CD4-positive, alpha-beta T cell (primary cell): Measurements from ENCODE around the gene TRABD2B. TPM values are rescaled to one million over a fixed set of nuclear protein-coding genes. Genes with fewer than 3 reads are reported as not detected.

Experiments used
- ATAC-seq: fragments of 200-7000 bp; cut with Tn5 transposase; one replicate; pipeline ENCODE4 v1.10.0; 2022; ENCODE audit warnings: mild to moderate bottlenecking; ENCODE audit not compliant: poor library complexity
- CTCF ChIA-PET: fragments of 350-600 bp; sonication (Branson Sonifier 250); formaldehyde crosslinking; loops from one replicate; lab custom pipeline; 2021; ENCODE audit warnings: antibody characterized with exemption, inconsistent platforms; lab: Charles Lee
- POLR2A ChIA-PET: fragments of 350-600 bp; sonication (Branson Sonifier 250); formaldehyde crosslinking; loops from one replicate; lab custom pipeline; 2021; ENCODE audit warnings: antibody characterized with exemption, inconsistent platforms; lab: Charles Lee
- DNase-seq, 14 experiments: peaks; one replicate each; pipeline ENCODE4 v3.0.0-alpha.2; 2013 to 2020; ENCODE audit warnings: mixed read lengths in 2 of 14
- H3K27ac ChIP-seq, 2 donors: one replicate each; pipeline versions ENCODE4 v1.5.1 to v1.7.0; 2013; ENCODE audit warnings: low read length in 2 of 2, low read depth in 1 of 2, mild to moderate bottlenecking in 1 of 2
- H3K27me3 ChIP-seq, 2 experiments: 1 replicate in 1 of 2; 2 replicates in 1 of 2; pipeline versions ENCODE4 v1.6.1 to v1.7.0; 2013; ENCODE audit warnings: low read length in 2 of 2, control low read depth in 1 of 2, mild to moderate bottlenecking in 1 of 2, moderate library complexity in 1 of 2; ENCODE audit not compliant: insufficient read depth in 2 of 2, control insufficient read depth in 1 of 2
- H3K36me3 ChIP-seq: one replicate; pipeline ENCODE4 v1.6.1; 2013; ENCODE audit warnings: low read length, control low read depth; ENCODE audit not compliant: insufficient read depth
- H3K4me1 ChIP-seq: one replicate; pipeline ENCODE4 v1.6.1; 2013; ENCODE audit warnings: low read length, control low read depth; ENCODE audit not compliant: insufficient read depth
- H3K4me3 ChIP-seq: one replicate; pipeline ENCODE4 v1.5.1; 2013; ENCODE audit warnings: mild to moderate bottlenecking, low read length, moderate library complexity
- H3K9me3 ChIP-seq, 2 experiments: 1 replicate in 1 of 2; 2 replicates in 1 of 2; pipeline versions ENCODE4 v1.6.1 to v1.7.0; 2013; ENCODE audit warnings: low read length in 2 of 2, mild to moderate bottlenecking in 2 of 2, control low read depth in 1 of 2, moderate library complexity in 1 of 2; ENCODE audit not compliant: control insufficient read depth in 1 of 2, insufficient read depth in 1 of 2
- H3K27ac Mint-ChIP-seq: one replicate; pipeline ENCODE4 v1.8.0; 2020; ENCODE audit warnings: mixed read lengths
- H3K27me3 Mint-ChIP-seq: one replicate; pipeline ENCODE4 v1.8.0; 2021; ENCODE audit warnings: mixed read lengths
- H3K36me3 Mint-ChIP-seq: one replicate; pipeline ENCODE4 v1.8.0; 2021; ENCODE audit warnings: low read depth, mixed read lengths
- H3K4me1 Mint-ChIP-seq: one replicate; pipeline ENCODE4 v1.8.0; 2021; ENCODE audit warnings: low read depth, mixed read lengths
- H3K4me3 Mint-ChIP-seq: one replicate; pipeline ENCODE4 v1.8.0; 2020; ENCODE audit warnings: mild to moderate bottlenecking, mixed read lengths
- H3K9me3 Mint-ChIP-seq: one replicate; pipeline ENCODE4 v1.8.0; 2020; ENCODE audit warnings: mixed read lengths
- CTCF ChIP-seq: fragments of 200-600 bp; IDR thresholded peaks from one replicate; pipeline ENCODE4 v1.8.0; 2022; ENCODE audit warnings: antibody characterized with exemption, mild to moderate bottlenecking
- intact Hi-C, 2 experiments: fragments of 100-400 bp; cut with DNase I in 1 of 2; cut with micrococcal nuclease in 1 of 2; formaldehyde crosslinking; loops; one replicate each; pipeline versions ENCODE4 v1.15.1 to v1.9.0; 2023 to 2025; cut with DNase I, micrococcal nuclease
- total RNA-seq, 174 experiments: library from RNA in 2 of 174; stranded (reverse) in 2 of 174; gene quantifications; one replicate each; pipeline ENCODE4 v1.2.3 and lab custom pipeline; 2021 to 2026

Gene TRABD2B
- total RNA-seq, 2 experiments from 2014 or later = not detected

GRCh38 chr1:48022306-48022705, 25.1 kb upstream of the TRABD2B start:
- intact Hi-C loops = no loop called here
- H3K4me3 ChIP-seq = no peak overlapping the region
- H3K27ac Mint-ChIP-seq = no peak overlapping the region
- H3K4me3 Mint-ChIP-seq = no peak overlapping the region
- H3K9me3 ChIP-seq = peaks cover 0 to 5% of the 10 kb centered on the region in 2 experiments
- H3K9me3 Mint-ChIP-seq = no peaks in the 10 kb centered on the region
- TF ChIP-seq CTCF = no peak
- no peaks in the 10 kb centered on the region for H3K4me1 Mint-ChIP-seq
- ChIA-PET POLR2A (no interaction called here), CTCF (no interaction called here)
- peaks cover 47% of the 10 kb centered on the region for H3K27me3 Mint-ChIP-seq
- no peaks in the 10 kb centered on the region for H3K36me3 ChIP-seq
- DNase-seq = no peak
- peaks cover 0 to 2% of the 10 kb centered on the region in 2 experiments for H3K27me3 ChIP-seq
- ATAC-seq = no peak
- no peak overlapping the region for H3K27ac ChIP-seq
- no peaks in the 10 kb centered on the region for H3K4me1 ChIP-seq
- no peaks in the 10 kb centered on the region for H3K36me3 Mint-ChIP-seq

GRCh38 chr1:48021792-48022191, 24.6 kb upstream of the TRABD2B start:
- intact Hi-C loops = no loop called here
- Mint-ChIP-seq H3K4me3 (no peak overlapping the region), H3K27me3 (peaks cover 52% of the 10 kb centered on the region), H3K9me3 (no peaks in the 10 kb centered on the region), H3K4me1 (no peaks in the 10 kb centered on the region), H3K36me3 (no peaks in the 10 kb centered on the region), H3K27ac (no peak overlapping the region)
- ATAC-seq (no peak), DNase-seq (no peak)
- H3K36me3 ChIP-seq = no peaks in the 10 kb centered on the region
- H3K27ac ChIP-seq = no peak overlapping the region
- H3K4me1 ChIP-seq = no peaks in the 10 kb centered on the region
- H3K9me3 ChIP-seq = peaks cover 0 to 5% of the 10 kb centered on the region in 2 experiments
- no peak for TF ChIP-seq CTCF
- CTCF ChIA-PET = no interaction called here
- POLR2A ChIA-PET = no interaction called here
- H3K27me3 ChIP-seq = peaks cover 0 to 4% of the 10 kb centered on the region in 2 experiments
- no peak overlapping the region for H3K4me3 ChIP-seq

GRCh38 chr1:48019714-48020315, 22.6 kb upstream of the TRABD2B start:
- Histone ChIP-seq H3K27ac (no peak overlapping the region), H3K4me3 (no peak overlapping the region), H3K9me3 (peaks cover 0 to 5% of the 10 kb centered on the region in 2 experiments), H3K36me3 (no peaks in the 10 kb centered on the region), H3K27me3 (peaks cover 0 to 8% of the 10 kb centered on the region in 2 experiments), H3K4me1 (no peaks in the 10 kb centered on the region)
- H3K27ac Mint-ChIP-seq = no peak overlapping the region
- no peak for ATAC-seq
- peaks cover 69% of the 10 kb centered on the region for H3K27me3 Mint-ChIP-seq
- no peak for TF ChIP-seq CTCF
- H3K9me3 Mint-ChIP-seq = no peaks in the 10 kb centered on the region
- no peaks in the 10 kb centered on the region for H3K36me3 Mint-ChIP-seq
- H3K4me1 Mint-ChIP-seq = no peaks in the 10 kb centered on the region
- intact Hi-C loops = no loop called here
- ChIA-PET POLR2A (no interaction called here), CTCF (no interaction called here)
- H3K4me3 Mint-ChIP-seq = no peak overlapping the region
- no peak for DNase-seq
